HEK293 (cell line): ENCODE measurements around the gene SYTL5.

Experiments used
- CTCF ChIA-PET: fragments of 350-600 bp; formaldehyde crosslinking; extraction: SDS; loops from one replicate; lab custom pipeline; 2021; ENCODE audit warnings: antibody characterized with exemption; lab: Yijun Ruan, JAX
- POLR2A ChIA-PET: fragments of 300-600 bp; formaldehyde crosslinking; extraction: SDS; loops from one replicate; lab custom pipeline; 2020; ENCODE audit warnings: antibody characterized with exemption, inconsistent platforms; lab: Yijun Ruan, JAX
- H3K27ac ChIP-seq: fragments of 200-500 bp; sonication (Bioruptor generic); 2 replicates; pipeline ENCODE4 v1.5.1; 2014; ENCODE audit warnings: low read depth, low read length, control low read depth, inconsistent platforms; ENCODE audit errors: extremely low read depth
- H3K36me3 ChIP-seq, 2 experiments: fragments of 200-500 bp in 1 of 2; sonication (Bioruptor generic) in 1 of 2; 1 replicate in 1 of 2; 2 replicates in 1 of 2; pipeline ENCODE4 v1.5.1; 2014 to 2017; ENCODE audit warnings: inconsistent platforms in 2 of 2, low read length in 2 of 2; ENCODE audit not compliant: control insufficient read depth in 2 of 2, insufficient read depth in 1 of 2
- H3K4me1 ChIP-seq: fragments of 200-500 bp; sonication (Bioruptor generic); 2 replicates; pipeline ENCODE4 v1.5.1; 2014; ENCODE audit warnings: mild to moderate bottlenecking, low read length, inconsistent platforms; ENCODE audit not compliant: control insufficient read depth, insufficient read depth
- H3K4me3 ChIP-seq: 2 replicates; pipeline ENCODE4 v1.5.1; 2011; ENCODE audit warnings: low read depth, mild to moderate bottlenecking, control low read depth, low read length, moderate library complexity
- H3K9me3 ChIP-seq: fragments of 200-500 bp; sonication (Bioruptor generic); 2 replicates; pipeline ENCODE4 v1.5.1; 2014; ENCODE audit warnings: low read depth, low read length, inconsistent platforms; ENCODE audit not compliant: control insufficient read depth, insufficient read depth
- FEZF1 ChIP-seq: fragments of 450-650 bp; formaldehyde crosslinking; IDR thresholded peaks from 2 replicates; pipeline ENCODE4 v1.5.1; 2016; ENCODE audit warnings: missing biosample characterization, missing genetic modification characterization
- INSM2 ChIP-seq: fragments of 450-650 bp; formaldehyde crosslinking; IDR thresholded peaks from 2 replicates; pipeline ENCODE4 v1.5.1; 2016; ENCODE audit warnings: missing biosample characterization, missing genetic modification characterization
- KLF9 ChIP-seq: fragments of 450-650 bp; formaldehyde crosslinking; IDR thresholded peaks from 2 replicates; pipeline ENCODE4 v1.5.1; 2016; ENCODE audit warnings: missing biosample characterization, missing genetic modification characterization, low read depth
- PRDM10 ChIP-seq: fragments of 450-650 bp; formaldehyde crosslinking; IDR thresholded peaks from 2 replicates; pipeline ENCODE4 v1.5.1; 2016; ENCODE audit warnings: missing biosample characterization, missing genetic modification characterization
- ZBTB10 ChIP-seq: fragments of 450-650 bp; formaldehyde crosslinking; IDR thresholded peaks from 2 replicates; pipeline ENCODE4 v1.5.1; 2016; ENCODE audit warnings: missing biosample characterization, missing genetic modification characterization
- ZBTB21 ChIP-seq: fragments of 450-650 bp; formaldehyde crosslinking; IDR thresholded peaks from 2 replicates; pipeline ENCODE4 v1.5.1; 2017; ENCODE audit warnings: missing biosample characterization, missing genetic modification characterization
- ZIC2 ChIP-seq: fragments of 450-650 bp; formaldehyde crosslinking; IDR thresholded peaks from 2 replicates; pipeline ENCODE4 v1.5.1; 2016; ENCODE audit warnings: missing biosample characterization, missing genetic modification characterization
- ZNF138 ChIP-seq: fragments of 450-650 bp; formaldehyde crosslinking; IDR thresholded peaks from 2 replicates; pipeline ENCODE4 v1.5.1; 2016; ENCODE audit warnings: missing biosample characterization, missing genetic modification characterization, borderline replicate concordance
- ZNF148 ChIP-seq: fragments of 450-650 bp; formaldehyde crosslinking; IDR thresholded peaks from 2 replicates; pipeline ENCODE4 v1.5.0; 2017; ENCODE audit warnings: missing biosample characterization, missing genetic modification characterization, borderline replicate concordance
- ZNF19 ChIP-seq: fragments of 450-650 bp; formaldehyde crosslinking; IDR thresholded peaks from 2 replicates; pipeline ENCODE4; 2016; ENCODE audit warnings: missing biosample characterization, missing genetic modification characterization, low read depth
- ZNF202 ChIP-seq: fragments of 450-650 bp; formaldehyde crosslinking; IDR thresholded peaks from 2 replicates; pipeline ENCODE4 v1.5.1; 2016; ENCODE audit warnings: missing biosample characterization, missing genetic modification characterization, borderline replicate concordance
- ZNF221 ChIP-seq: fragments of 450-650 bp; formaldehyde crosslinking; IDR thresholded peaks from 2 replicates; pipeline ENCODE4 v1.5.1; 2017; ENCODE audit warnings: missing biosample characterization, missing genetic modification characterization, borderline replicate concordance
- ZNF292 ChIP-seq: fragments of 450-650 bp; formaldehyde crosslinking; IDR thresholded peaks from 2 replicates; pipeline ENCODE4 v1.5.1; 2016; ENCODE audit warnings: low read depth, missing biosample characterization, missing genetic modification characterization, borderline replicate concordance
- ZNF324 ChIP-seq: fragments of 450-650 bp; formaldehyde crosslinking; IDR thresholded peaks from 2 replicates; pipeline ENCODE4 v1.5.1; 2016; ENCODE audit warnings: missing biosample characterization, missing genetic modification characterization
- ZNF670 ChIP-seq: fragments of 450-650 bp; formaldehyde crosslinking; IDR thresholded peaks from 2 replicates; pipeline ENCODE4 v1.5.1; 2016; ENCODE audit warnings: missing biosample characterization, missing genetic modification characterization, low read depth
- ZSCAN30 ChIP-seq: fragments of 450-650 bp; IDR thresholded peaks from 2 replicates; pipeline ENCODE4 v1.5.1; 2018; ENCODE audit warnings: missing biosample characterization, mild to moderate bottlenecking, missing genetic modification characterization, moderate library complexity

Gene SYTL5

GRCh38 chrX:38111196-38111595, 104.8 kb downstream of the SYTL5 start:
- H3K4me1 ChIP-seq: no peaks in the 10 kb centered on the region
- peaks cover 0 to 3% of the 10 kb centered on the region in 2 experiments; a peak in 1 of 3 replicates for H3K36me3 ChIP-seq
- ChIA-PET POLR2A (no interaction called here), CTCF (interaction anchor here (1.2 kb wide), 1 partner anchor 21 kb away, joined by 3 read pairs; no protein-coding TSS in a partner anchor)
- H3K27ac ChIP-seq: no peak overlapping the region
- no peak overlapping the region for H3K4me3 ChIP-seq
- no peaks in the 10 kb centered on the region for H3K9me3 ChIP-seq
- TF ChIP-seq ZSCAN30: no peak
- no peak for TF ChIP-seq ZNF324 (tag by site-specific recombination)
- TF ChIP-seq ZNF19: no peak
- TF ChIP-seq ZIC2 (tag by site-specific recombination): no peak
- TF ChIP-seq ZBTB10 (tag by site-specific recombination): no peak
- no peak for TF ChIP-seq ZNF292 (tag by site-specific recombination)
- TF ChIP-seq KLF9 (tag by site-specific recombination): no peak
- TF ChIP-seq ZBTB21: no peak
- TF ChIP-seq FEZF1: no peak
- TF ChIP-seq ZNF221: no peak
- no peak for TF ChIP-seq PRDM10 (tag by site-specific recombination)
- TF ChIP-seq INSM2 (tag by site-specific recombination): no peak

GRCh38 chrX:38112566-38112965, 106.2 kb downstream of the SYTL5 start:
- H3K9me3 ChIP-seq: no peaks in the 10 kb centered on the region
- TF ChIP-seq ZNF670 (tag by site-specific recombination) (no peak), ZNF19 (no peak), ZNF148 (tag by site-specific recombination) (no peak), ZNF138 (tag by site-specific recombination) (no peak), ZNF202 (tag by site-specific recombination) (no peak), INSM2 (tag by site-specific recombination) (no peak)
- TF ChIP-seq, all 188 proteins: peak for 0
- no peaks in the 10 kb centered on the region for H3K36me3 ChIP-seq
- H3K4me1 ChIP-seq: no peaks in the 10 kb centered on the region
- CTCF ChIA-PET: interaction anchor here (0.6 kb wide), 1 partner anchor 185 kb away, joined by 3 read pairs; no protein-coding TSS in a partner anchor
- no peak overlapping the region for H3K27ac ChIP-seq
- POLR2A ChIA-PET: no interaction called here
- H3K4me3 ChIP-seq: no peak overlapping the region
